Mucosa of descending colon (tissue), 3 donors: ENCODE data around the gene FCHSD1. TPM values are rescaled to one million over a fixed set of nuclear protein-coding genes. Genes with fewer than 3 reads are reported as not detected.

Experiments
- ATAC-seq: fragments of 200-7000 bp; cut with Tn5 transposase; one replicate; pipeline ENCODE4 v1.9.1; 2020; ENCODE audit warnings: mild to moderate bottlenecking, moderate library complexity
- DNase-seq, 3 donors: peaks; one replicate each; pipeline ENCODE4 v3.0.0-alpha.2; 2020
- H3K36me3 ChIP-seq: fragments of 200-600 bp; one replicate; pipeline ENCODE4 v1.8.0; 2021; ENCODE audit warnings: low read depth, mild to moderate bottlenecking
- H3K4me1 ChIP-seq: fragments of 200-600 bp; one replicate; pipeline ENCODE4 v1.8.0; 2021; ENCODE audit warnings: low read depth, mild to moderate bottlenecking
- H3K4me3 ChIP-seq: fragments of 200-600 bp; one replicate; pipeline ENCODE4 v1.8.0; 2021; ENCODE audit warnings: mild to moderate bottlenecking
- H3K9me3 ChIP-seq: fragments of 200-600 bp; one replicate; pipeline ENCODE4 v1.8.0; 2021; ENCODE audit warnings: mild to moderate bottlenecking
- intact Hi-C, 2 donors: fragments of 100-400 bp; cut with DNase I in 1 of 2; cut with micrococcal nuclease in 1 of 2; formaldehyde crosslinking; loops; one replicate each; pipeline versions ENCODE4 v1.11.0 to v1.11.1; 2022; cut with DNase I, micrococcal nuclease
- total RNA-seq, 3 donors: library from RNA; stranded (reverse); fragmentation: NEBNext Ultra II Directional in 2 of 3; extraction: Animal tissue kit (Norgen Biotek cat#: 25700) in 2 of 3; gene quantifications; one replicate each; pipeline versions ENCODE4 v1.2.1 to v1.2.4, GENCODE V29; 2021 to 2023
- TF ChIP-seq, protein P1 (sequence below): fragments of 200-600 bp; IDR thresholded peaks from one replicate; pipeline ENCODE4 v1.8.0; 2022; ENCODE audit warnings: antibody characterized with exemption, mild to moderate bottlenecking
- donor health status: DM: no; HTN: no; CAD: no; lungs with moderate emphysema.
- donor health status: DM: no; HTN: no; CAD: no.
- donor health status: DM: no; HTN: yes; CAD: no.

Gene FCHSD1
- total RNA-seq, 3 donors from 2014 or later: 16.3 to 23.3 (median 17.6) TPM

- intact Hi-C loops: no loop called here
- DNase-seq: no peak
- TF ChIP-seq, protein P1, sequence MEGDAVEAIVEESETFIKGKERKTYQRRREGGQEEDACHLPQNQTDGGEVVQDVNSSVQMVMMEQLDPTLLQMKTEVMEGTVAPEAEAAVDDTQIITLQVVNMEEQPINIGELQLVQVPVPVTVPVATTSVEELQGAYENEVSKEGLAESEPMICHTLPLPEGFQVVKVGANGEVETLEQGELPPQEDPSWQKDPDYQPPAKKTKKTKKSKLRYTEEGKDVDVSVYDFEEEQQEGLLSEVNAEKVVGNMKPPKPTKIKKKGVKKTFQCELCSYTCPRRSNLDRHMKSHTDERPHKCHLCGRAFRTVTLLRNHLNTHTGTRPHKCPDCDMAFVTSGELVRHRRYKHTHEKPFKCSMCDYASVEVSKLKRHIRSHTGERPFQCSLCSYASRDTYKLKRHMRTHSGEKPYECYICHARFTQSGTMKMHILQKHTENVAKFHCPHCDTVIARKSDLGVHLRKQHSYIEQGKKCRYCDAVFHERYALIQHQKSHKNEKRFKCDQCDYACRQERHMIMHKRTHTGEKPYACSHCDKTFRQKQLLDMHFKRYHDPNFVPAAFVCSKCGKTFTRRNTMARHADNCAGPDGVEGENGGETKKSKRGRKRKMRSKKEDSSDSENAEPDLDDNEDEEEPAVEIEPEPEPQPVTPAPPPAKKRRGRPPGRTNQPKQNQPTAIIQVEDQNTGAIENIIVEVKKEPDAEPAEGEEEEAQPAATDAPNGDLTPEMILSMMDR: no peak
- Histone ChIP-seq H3K4me1 (peaks cover 2% of the 10 kb centered on the region), H3K4me3 (no peak overlapping the region), H3K36me3 (no peaks in the 10 kb centered on the region), H3K9me3 (no peaks in the 10 kb centered on the region)
- ATAC-seq: no peak
Measured at GRCh38 chr5:141655020-141655419, 3.8 kb upstream of the FCHSD1 start.

- intact Hi-C loops: no loop called here
- TF ChIP-seq, protein P1: no peak
- ATAC-seq: no peak
- H3K4me1 ChIP-seq: peaks cover 2% of the 10 kb centered on the region
- H3K36me3 ChIP-seq: no peaks in the 10 kb centered on the region
- no peaks in the 10 kb centered on the region for H3K9me3 ChIP-seq
- no peak overlapping the region for H3K4me3 ChIP-seq
- DNase-seq: no peak
Measured at GRCh38 chr5:141654298-141654697, 3.1 kb upstream of the FCHSD1 start.

DNA sequence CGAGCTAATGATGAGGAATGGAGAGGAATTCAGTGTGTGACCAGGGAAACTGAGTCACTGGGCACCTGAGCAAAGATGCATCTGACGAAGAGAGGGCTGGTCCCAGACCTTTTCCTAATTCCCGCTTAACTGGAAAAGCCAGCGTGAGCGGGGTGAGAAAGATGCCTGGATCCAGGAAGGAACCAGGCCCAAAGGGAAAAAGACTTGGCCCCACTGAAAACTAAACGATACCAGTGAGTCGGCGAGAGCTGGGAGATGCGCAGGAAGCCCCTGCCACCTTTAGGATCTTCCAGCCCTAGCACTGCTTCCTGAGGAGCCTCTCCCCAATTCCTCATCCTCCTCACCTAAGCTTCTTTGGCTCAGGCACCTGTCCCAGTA lies 499 bp upstream of the FCHSD1 start:
- DNase-seq (peak in 1 of 3 donors; percentile 17), ATAC-seq (no peak)

DNA sequence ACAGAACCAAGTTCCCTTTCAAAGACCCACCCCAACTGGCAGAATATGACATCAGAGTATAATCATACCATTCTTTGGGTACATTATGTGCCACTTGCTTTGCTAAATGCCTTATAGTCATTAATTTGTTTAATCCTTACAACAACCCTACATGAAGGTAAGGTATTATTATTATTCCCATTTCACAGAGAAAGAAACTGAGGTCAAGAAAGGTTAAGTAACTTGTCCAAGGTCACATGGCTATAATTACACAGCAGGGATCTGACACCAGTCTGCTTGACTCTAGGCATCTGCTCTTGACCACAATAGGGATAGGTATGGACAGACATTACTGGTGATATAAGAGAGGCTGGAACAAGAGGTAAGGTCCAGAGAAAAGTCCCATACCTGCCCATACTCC lies 1.2 kb downstream of the FCHSD1 start:
- ATAC-seq (no peak), DNase-seq (no peak)
- Histone ChIP-seq H3K36me3 (no peaks in the 10 kb centered on the region), H3K4me3 (no peak overlapping the region), H3K4me1 (peaks cover 2% of the 10 kb centered on the region), H3K9me3 (no peaks in the 10 kb centered on the region)
- TF ChIP-seq, protein P1: no peak
- intact Hi-C loops: no loop called here

More for the DNA sequence above, 499 bp upstream of the FCHSD1 start:
- H3K4me3 ChIP-seq: no peak overlapping the region
- intact Hi-C loops: no loop called here
- no peaks in the 10 kb centered on the region for H3K36me3 ChIP-seq
- TF ChIP-seq, protein P1: no peak
- H3K9me3 ChIP-seq: no peaks in the 10 kb centered on the region
- H3K4me1 ChIP-seq: peaks cover 2% of the 10 kb centered on the region

GRCh38 chr5:141649056-141649688 lies 2.0 kb downstream of the FCHSD1 start:
- H3K36me3 ChIP-seq: no peaks in the 10 kb centered on the region
- TF ChIP-seq, protein P1: no peak
- DNase-seq (no peak), ATAC-seq (no peak)
- H3K4me1 ChIP-seq: peaks cover 2% of the 10 kb centered on the region
- no peak overlapping the region for H3K4me3 ChIP-seq
- intact Hi-C loops: no loop called here
- no peaks in the 10 kb centered on the region for H3K9me3 ChIP-seq

DNA sequence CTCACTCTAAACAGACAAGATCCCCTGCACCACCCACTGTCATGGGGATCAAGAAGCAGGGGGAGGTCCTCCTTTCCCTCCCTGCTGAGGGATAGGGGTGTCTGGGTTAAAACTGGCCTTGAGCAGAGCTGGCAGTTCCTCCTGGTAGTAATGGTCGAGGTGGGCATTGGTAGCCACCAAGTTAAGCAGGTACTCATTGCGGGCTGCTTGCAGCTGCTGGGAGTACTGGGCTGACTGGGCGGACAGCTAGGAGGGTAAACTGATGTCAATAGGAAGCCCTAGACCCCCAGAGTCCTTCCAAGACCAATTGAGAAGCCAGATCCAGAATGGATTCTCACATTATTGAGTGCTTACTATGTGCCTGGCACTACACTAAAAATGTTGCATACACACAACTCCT lies 3.4 kb downstream of the FCHSD1 start:
- ATAC-seq (no peak), DNase-seq (no peak)
- Histone ChIP-seq H3K4me1 (peaks cover 2% of the 10 kb centered on the region), H3K9me3 (no peaks in the 10 kb centered on the region), H3K36me3 (no peaks in the 10 kb centered on the region), H3K4me3 (no peak overlapping the region)
- intact Hi-C loops: no loop called here
- TF ChIP-seq, protein P1: no peak
